Neural cell (in vitro differentiated cells): ENCODE data around the gene SNRNP200. TPM values are rescaled to one million over a fixed set of nuclear protein-coding genes. Genes with fewer than 3 reads are reported as not detected.

ENCODE experiments used
- H2AFZ ChIP-seq: fragments of 200-600, 300-800 bp; sonication (generic), shearing (Covaris generic); 2 replicates; pipeline ENCODE4 v1.6.0; 2014; ENCODE audit warnings: low read depth, mild to moderate bottlenecking, antibody characterized with exemption, low read length, moderate library complexity
- H3F3A ChIP-seq: fragments of 200-600 bp; shearing (Covaris generic); 2 replicates; pipeline ENCODE4 v1.6.1; 2016; ENCODE audit warnings: mild to moderate bottlenecking, moderate library complexity, mixed read lengths, antibody characterized with exemption, low read length; ENCODE audit not compliant: insufficient read depth, poor library complexity, severe bottlenecking
- H3K27ac ChIP-seq: fragments of 200-600, 300-800 bp; sonication (generic), shearing (Covaris generic); 2 replicates; pipeline ENCODE4 v1.5.1; 2014; ENCODE audit warnings: mild to moderate bottlenecking, low read length, moderate library complexity
- H3K27me3 ChIP-seq: fragments of 300-800, 200-600 bp; sonication (generic), shearing (Covaris generic); 2 replicates; pipeline ENCODE4 v1.6.0; 2014; ENCODE audit warnings: mild to moderate bottlenecking, low read depth, low read length, moderate library complexity; ENCODE audit not compliant: insufficient read depth
- H3K36me3 ChIP-seq: fragments of 300-800, 200-600 bp; sonication (generic), shearing (Covaris generic); 2 replicates; pipeline ENCODE4 v1.5.1; 2014; ENCODE audit warnings: mild to moderate bottlenecking, antibody characterized with exemption, low read length, moderate library complexity; ENCODE audit not compliant: insufficient read depth
- H3K4me2 ChIP-seq: fragments of 300-800, 200-600 bp; sonication (generic), shearing (Covaris generic); 2 replicates; pipeline ENCODE4 v1.6.0; 2014; ENCODE audit warnings: mild to moderate bottlenecking, low read length
- H3K4me3 ChIP-seq: fragments of 300-800, 200-600 bp; sonication (generic), shearing (Covaris generic); 2 replicates; pipeline ENCODE4 v1.5.1; 2014; ENCODE audit warnings: mild to moderate bottlenecking, low read length, moderate library complexity
- H3K79me2 ChIP-seq: fragments of 200-600 bp; shearing (Covaris generic); replicated peaks from 2 replicates; pipeline ENCODE4 v1.6.0; 2014; ENCODE audit warnings: mild to moderate bottlenecking, low read length, moderate library complexity; ENCODE audit not compliant: insufficient read depth
- H3K9ac ChIP-seq: fragments of 300-800, 200-600 bp; sonication (generic), shearing (Covaris generic); 2 replicates; pipeline ENCODE4 v1.6.1; 2016; ENCODE audit warnings: mild to moderate bottlenecking, low read length, mixed read lengths
- H3K9me2 ChIP-seq: fragments of 200-600 bp; shearing (Covaris generic); 2 replicates; pipeline ENCODE4 v1.6.1; 2016; ENCODE audit warnings: mild to moderate bottlenecking, low read length, mixed read lengths; ENCODE audit not compliant: insufficient read depth
- H3K9me3 ChIP-seq: fragments of 200-600, 300-800 bp; sonication (generic), shearing (Covaris generic); 2 replicates; pipeline ENCODE4 v1.6.1; 2016; ENCODE audit warnings: mild to moderate bottlenecking, mixed run types, low read length, moderate library complexity, mixed read lengths
- H4K20me1 ChIP-seq: fragments of 200-600 bp; shearing (Covaris generic); 2 replicates; pipeline ENCODE4 v1.6.1; 2016; ENCODE audit warnings: mild to moderate bottlenecking, mixed run types; ENCODE audit not compliant: insufficient read depth
- EP300 ChIP-seq: fragments of 450-650 bp; conservative IDR thresholded peaks from 2 replicates; pipeline ENCODE4 v1.6.1; 2014; ENCODE audit warnings: antibody characterized with exemption, mild to moderate bottlenecking, moderate library complexity; ENCODE audit not compliant: poor library complexity, severe bottlenecking
- EZH2 ChIP-seq: fragments of 200-600, 300-800 bp; shearing (Covaris generic), sonication (generic); IDR thresholded peaks from 2 replicates; pipeline ENCODE4 v1.6.1; 2014; ENCODE audit warnings: antibody characterized with exemption, low read length, borderline replicate concordance, mild to moderate bottlenecking; ENCODE audit not compliant: insufficient read depth, poor library complexity, severe bottlenecking
- MXI1 ChIP-seq: fragments of 450-650 bp; conservative IDR thresholded peaks from 2 replicates; pipeline ENCODE4 v1.6.1; 2014; ENCODE audit warnings: antibody characterized with exemption, mild to moderate bottlenecking; ENCODE audit not compliant: poor library complexity, severe bottlenecking
- POLR2AphosphoS5 ChIP-seq: IDR thresholded peaks from 2 replicates; pipeline ENCODE4 v1.6.1; 2012
- RAD21 ChIP-seq: fragments of 450-650 bp; conservative IDR thresholded peaks from 2 replicates; pipeline ENCODE4 v1.6.1; 2014; ENCODE audit warnings: antibody characterized with exemption, mild to moderate bottlenecking, moderate library complexity
- SMC3 ChIP-seq: fragments of 450-650 bp; conservative IDR thresholded peaks from 2 replicates; pipeline ENCODE4 v1.6.1; 2014; ENCODE audit warnings: antibody characterized with exemption, mild to moderate bottlenecking, moderate library complexity; ENCODE audit not compliant: poor library complexity
- TAF1 ChIP-seq: IDR thresholded peaks from 2 replicates; pipeline ENCODE4 v1.6.1; 2012; ENCODE audit warnings: low read depth
- polyA plus RNA-seq: library from polyadenylated mRNA; depleted of rRNA; stranded (reverse); fragments of >200 nt; gene quantifications from 2 replicates; pipeline ENCODE4 v1.2.3, GENCODE V29; 2014
- TF ChIP-seq, protein P1 (sequence below): IDR thresholded peaks from 2 replicates; pipeline ENCODE4 v1.6.1; 2012; ENCODE audit warnings: borderline replicate concordance
- TF ChIP-seq, protein P2 (sequence below): fragments of 450-650 bp; IDR thresholded peaks from 2 replicates; pipeline ENCODE4 v1.5.1; 2014; ENCODE audit warnings: antibody characterized with exemption, mild to moderate bottlenecking, moderate library complexity; ENCODE audit not compliant: poor library complexity, severe bottlenecking

The SNRNP200 gene
- polyA plus RNA-seq, 1 donor from 2014 or later, result 70.4 TPM

DNA sequence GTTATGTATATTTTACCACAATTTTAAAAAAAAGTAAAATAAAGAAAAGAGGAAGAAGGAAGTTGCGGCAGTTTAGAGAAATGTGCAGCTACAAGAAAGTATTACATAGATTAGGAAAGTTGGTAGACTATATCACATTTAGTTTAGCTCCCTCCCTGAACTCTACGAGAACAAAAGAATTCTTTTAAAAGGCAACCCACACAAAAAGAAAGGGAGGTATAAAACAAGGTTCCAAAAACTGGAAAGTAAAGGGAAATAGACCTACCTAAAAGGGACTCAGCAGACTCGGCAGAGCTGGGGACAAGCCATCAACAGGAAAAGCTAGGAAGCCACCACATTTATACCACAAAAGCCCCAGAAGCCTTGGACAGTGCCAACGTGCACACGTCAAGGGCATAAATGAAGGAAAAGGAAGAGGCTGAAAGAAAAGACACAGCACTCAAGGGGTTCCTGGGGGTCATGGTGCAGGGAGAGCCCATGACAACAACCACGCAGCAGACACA, 48.7 kb downstream of the SNRNP200 start:
- Histone ChIP-seq H3K79me2 (peaks cover 4% of the 10 kb centered on the region), H3K9ac (no peak overlapping the region), H3K4me2 (no peak overlapping the region), H3K9me3 (no peaks in the 10 kb centered on the region), H4K20me1 (peaks cover 4% of the 10 kb centered on the region), H3F3A (no peaks in the 10 kb centered on the region), H2AFZ (no peak overlapping the region), H3K36me3 (no peaks in the 10 kb centered on the region), H3K9me2 (no peaks in the 10 kb centered on the region), H3K27ac (no peak overlapping the region), H3K4me3 (no peak overlapping the region), H3K27me3 (no peaks in the 10 kb centered on the region)
- TF ChIP-seq, protein P1, sequence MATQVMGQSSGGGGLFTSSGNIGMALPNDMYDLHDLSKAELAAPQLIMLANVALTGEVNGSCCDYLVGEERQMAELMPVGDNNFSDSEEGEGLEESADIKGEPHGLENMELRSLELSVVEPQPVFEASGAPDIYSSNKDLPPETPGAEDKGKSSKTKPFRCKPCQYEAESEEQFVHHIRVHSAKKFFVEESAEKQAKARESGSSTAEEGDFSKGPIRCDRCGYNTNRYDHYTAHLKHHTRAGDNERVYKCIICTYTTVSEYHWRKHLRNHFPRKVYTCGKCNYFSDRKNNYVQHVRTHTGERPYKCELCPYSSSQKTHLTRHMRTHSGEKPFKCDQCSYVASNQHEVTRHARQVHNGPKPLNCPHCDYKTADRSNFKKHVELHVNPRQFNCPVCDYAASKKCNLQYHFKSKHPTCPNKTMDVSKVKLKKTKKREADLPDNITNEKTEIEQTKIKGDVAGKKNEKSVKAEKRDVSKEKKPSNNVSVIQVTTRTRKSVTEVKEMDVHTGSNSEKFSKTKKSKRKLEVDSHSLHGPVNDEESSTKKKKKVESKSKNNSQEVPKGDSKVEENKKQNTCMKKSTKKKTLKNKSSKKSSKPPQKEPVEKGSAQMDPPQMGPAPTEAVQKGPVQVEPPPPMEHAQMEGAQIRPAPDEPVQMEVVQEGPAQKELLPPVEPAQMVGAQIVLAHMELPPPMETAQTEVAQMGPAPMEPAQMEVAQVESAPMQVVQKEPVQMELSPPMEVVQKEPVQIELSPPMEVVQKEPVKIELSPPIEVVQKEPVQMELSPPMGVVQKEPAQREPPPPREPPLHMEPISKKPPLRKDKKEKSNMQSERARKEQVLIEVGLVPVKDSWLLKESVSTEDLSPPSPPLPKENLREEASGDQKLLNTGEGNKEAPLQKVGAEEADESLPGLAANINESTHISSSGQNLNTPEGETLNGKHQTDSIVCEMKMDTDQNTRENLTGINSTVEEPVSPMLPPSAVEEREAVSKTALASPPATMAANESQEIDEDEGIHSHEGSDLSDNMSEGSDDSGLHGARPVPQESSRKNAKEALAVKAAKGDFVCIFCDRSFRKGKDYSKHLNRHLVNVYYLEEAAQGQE, result no peak
- TF ChIP-seq SMC3 (no peak), TAF1 (no peak), MXI1 (no peak), RAD21 (no peak), EZH2 (no peak), POLR2AphosphoS5 (no peak), EP300 (no peak)
- TF ChIP-seq, protein P2, sequence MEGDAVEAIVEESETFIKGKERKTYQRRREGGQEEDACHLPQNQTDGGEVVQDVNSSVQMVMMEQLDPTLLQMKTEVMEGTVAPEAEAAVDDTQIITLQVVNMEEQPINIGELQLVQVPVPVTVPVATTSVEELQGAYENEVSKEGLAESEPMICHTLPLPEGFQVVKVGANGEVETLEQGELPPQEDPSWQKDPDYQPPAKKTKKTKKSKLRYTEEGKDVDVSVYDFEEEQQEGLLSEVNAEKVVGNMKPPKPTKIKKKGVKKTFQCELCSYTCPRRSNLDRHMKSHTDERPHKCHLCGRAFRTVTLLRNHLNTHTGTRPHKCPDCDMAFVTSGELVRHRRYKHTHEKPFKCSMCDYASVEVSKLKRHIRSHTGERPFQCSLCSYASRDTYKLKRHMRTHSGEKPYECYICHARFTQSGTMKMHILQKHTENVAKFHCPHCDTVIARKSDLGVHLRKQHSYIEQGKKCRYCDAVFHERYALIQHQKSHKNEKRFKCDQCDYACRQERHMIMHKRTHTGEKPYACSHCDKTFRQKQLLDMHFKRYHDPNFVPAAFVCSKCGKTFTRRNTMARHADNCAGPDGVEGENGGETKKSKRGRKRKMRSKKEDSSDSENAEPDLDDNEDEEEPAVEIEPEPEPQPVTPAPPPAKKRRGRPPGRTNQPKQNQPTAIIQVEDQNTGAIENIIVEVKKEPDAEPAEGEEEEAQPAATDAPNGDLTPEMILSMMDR, result no peak

DNA sequence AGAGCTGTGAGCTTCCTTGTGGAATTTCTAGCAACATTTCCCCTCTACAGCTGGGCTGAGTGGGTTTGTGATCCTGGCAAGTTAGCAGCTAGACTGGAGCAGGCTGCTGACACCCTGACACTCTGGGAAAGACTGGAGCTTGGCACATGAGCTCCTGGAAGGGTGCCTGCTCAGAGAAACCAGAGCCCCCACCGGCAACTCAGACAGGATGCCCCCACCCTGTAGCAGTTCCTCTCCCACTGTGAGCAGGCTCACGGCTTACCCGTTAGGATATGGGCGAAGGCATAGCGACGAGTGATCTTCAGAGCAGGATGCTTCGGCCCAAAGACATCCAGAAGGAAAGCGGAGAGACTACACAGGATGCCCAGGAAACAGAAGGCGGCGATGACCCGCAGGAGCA, 50.8 kb downstream of the SNRNP200 start:
- Histone ChIP-seq H3K79me2 (no peaks in the 10 kb centered on the region), H3K36me3 (no peaks in the 10 kb centered on the region), H4K20me1 (no peaks in the 10 kb centered on the region), H2AFZ (no peak overlapping the region), H3K9me2 (no peaks in the 10 kb centered on the region), H3K9me3 (no peaks in the 10 kb centered on the region), H3K27ac (no peak overlapping the region), H3K4me2 (no peak overlapping the region), H3F3A (no peaks in the 10 kb centered on the region), H3K27me3 (no peaks in the 10 kb centered on the region), H3K4me3 (no peak overlapping the region), H3K9ac (no peak overlapping the region)
- TF ChIP-seq POLR2AphosphoS5 (no peak), EP300 (no peak), RAD21 (no peak), SMC3 (no peak), EZH2 (no peak), TAF1 (no peak), MXI1 (no peak)
- TF ChIP-seq, protein P2, result no peak
- TF ChIP-seq, protein P1, result no peak
